Esophagus muscularis mucosa (tissue), 4 donors: ENCODE measurements around the gene PRUNE1.
A peak's percentile ranks its signal among the peaks of the same experiment; 100 is the strongest.

Experiments
- CTCF ChIP-seq, 3 experiments: fragments of 200-600 bp in 2 of 3; fragments of 450-650 bp in 1 of 3; sonication (generic) in 2 of 3; IDR thresholded peaks; one replicate each; pipeline ENCODE4 v1.5.1; 2017 to 2019; ENCODE audit warnings: antibody characterized with exemption in 3 of 3, mild to moderate bottlenecking in 2 of 3, moderate library complexity in 1 of 3
- EP300 ChIP-seq: sonication (generic); formaldehyde crosslinking; IDR thresholded peaks from one replicate; pipeline ENCODE4 v1.6.1; 2017; ENCODE audit warnings: antibody characterized with exemption
- POLR2AphosphoS5 ChIP-seq, 2 donors: sonication (generic); formaldehyde crosslinking; IDR thresholded peaks; one replicate each; pipeline ENCODE4 v1.6.1; 2017; ENCODE audit warnings: antibody characterized with exemption in 2 of 2

GRCh38 chr1:151059109-151060006 is 51.1 kb downstream of the PRUNE1 start, which contains the start of gene CDC42SE1:
- no peak for TF ChIP-seq EP300
- TF ChIP-seq POLR2AphosphoS5 (IDR thresholded peaks at IDR 0.05) = peak; percentile 95 to 98
- TF ChIP-seq CTCF (IDR thresholded peaks at IDR 0.05) = peak in 2 of 3 experiments; percentile 63 to 71
